Psoas muscle (tissue), 8 donors: Measurements from ENCODE around the gene PALB2. TPM values are rescaled to one million over a fixed set of nuclear protein-coding genes. Genes with fewer than 3 reads are reported as not detected.

Experiments used
- ATAC-seq, 4 donors: fragments of 200-7000 bp; cut with Tn5 transposase; one replicate each; pipeline ENCODE4 v1.9.1; 2020; ENCODE audit warnings: moderate library complexity in 3 of 4, mild to moderate bottlenecking in 2 of 4
- DNase-seq, 2 donors: peaks; one replicate each; pipeline ENCODE4 v3.0.0-alpha.2; 2020
- H3K27ac ChIP-seq: fragments of 200-600 bp; one replicate; pipeline ENCODE4 v1.8.0; 2022
- H3K27me3 ChIP-seq, 3 donors: fragments of 200-600 bp in 1 of 3; one replicate each; pipeline versions ENCODE4 v1.6.1 to v1.8.0; 2013 to 2022; ENCODE audit warnings: low read length in 2 of 3, mild to moderate bottlenecking in 2 of 3, moderate library complexity in 1 of 3; ENCODE audit not compliant: insufficient read depth in 3 of 3
- H3K36me3 ChIP-seq, 2 donors: fragments of 200-600 bp in 1 of 2; one replicate each; pipeline versions ENCODE4 v1.6.1 to v1.8.0; 2013 to 2022; ENCODE audit warnings: low read depth in 1 of 2, mild to moderate bottlenecking in 1 of 2, moderate library complexity in 1 of 2; ENCODE audit not compliant: insufficient read depth in 1 of 2
- H3K4me1 ChIP-seq: fragments of 200-600 bp; one replicate; pipeline ENCODE4 v1.8.0; 2022
- H3K4me3 ChIP-seq: fragments of 200-600 bp; one replicate; pipeline ENCODE4 v1.8.0; 2022; ENCODE audit warnings: mild to moderate bottlenecking
- H3K9me3 ChIP-seq: fragments of 200-600 bp; one replicate; pipeline ENCODE4 v1.8.0; 2022
- WGBS, 3 donors: extraction: QIAGEN DNeasy Blood & Tissue Kit; methylation state at CpG; one replicate each; pipeline versions ENCODE4 v1.1.6 to v1.1.7; 2013; 5-methylcytosine and 5-hydroxymethylcytosine counted together
- intact Hi-C, 2 donors: fragments of 100-400 bp; cut with DNase I; formaldehyde crosslinking; loops; one replicate each; pipeline versions ENCODE4 v1.11.0 to v1.14.2; 2022
- long read RNA-seq, 2 donors: library from polyadenylated mRNA; unstranded; transcript quantifications; one replicate each; pipeline ENCODE4 v2.0.0, GENCODE V29; 2021
- polyA plus RNA-seq, 3 donors: library from polyadenylated mRNA; stranded (reverse); fragments of 200-250 nt; gene quantifications; one replicate each; pipeline ENCODE4 v1.2.3, GENCODE V29; 2013
- total RNA-seq, 4 donors: library from RNA; stranded (reverse); fragmentation: NEBNext Ultra II Directional in 2 of 4; extraction: Animal tissue kit (Norgen Biotek cat#: 25700) in 2 of 4; gene quantifications; one replicate each; pipeline versions ENCODE4 v1.2.1 to v1.2.4, GENCODE V29; 2021 to 2023
- TF ChIP-seq, protein P1 (sequence below): fragments of 200-600 bp; IDR thresholded peaks from one replicate; pipeline ENCODE4 v1.8.0; 2022; ENCODE audit warnings: antibody characterized with exemption
- donor health status: healthy with polysubstance abuse.
- donor health status: DM: no; HTN: no; CAD: no; lungs with moderate emphysema.
- donor health status: Bipolar disorder and iron deficiency.
- donor health status: healthy.
- donor health status: DM: yes; HTN: yes; CAD: no.
- donor health status: DM: no; HTN: no; CAD: no.
- donor health status: DM: no; HTN: no; CAD: no.
- donor health status: DM: yes; HTN: yes; CAD: no.

Gene PALB2
- total RNA-seq (1 to 10 TPM; 4.3 to 6.6 (median 5.4) TPM), polyA plus RNA-seq (10 to 100 TPM in 1 of 3 donors, 1 to 10 TPM in 2; 5.2 to 10.6 (median 6.2) TPM)
- long read RNA-seq, donor 1, full-length matches to known transcripts = 1 of 2 reads
- long read RNA-seq, donor 1, partial matches to known transcripts = 0 of 2 reads
- long read RNA-seq, donor 1, other reads (novel, unspliced or antisense) = 1 of 2 reads
- long read RNA-seq, donor 2, full-length matches to known transcripts = 3 of 7 reads
- long read RNA-seq, donor 2, partial matches to known transcripts = 2 of 7 reads
- long read RNA-seq, donor 2, other reads (novel, unspliced or antisense) = 2 of 7 reads

DNA sequence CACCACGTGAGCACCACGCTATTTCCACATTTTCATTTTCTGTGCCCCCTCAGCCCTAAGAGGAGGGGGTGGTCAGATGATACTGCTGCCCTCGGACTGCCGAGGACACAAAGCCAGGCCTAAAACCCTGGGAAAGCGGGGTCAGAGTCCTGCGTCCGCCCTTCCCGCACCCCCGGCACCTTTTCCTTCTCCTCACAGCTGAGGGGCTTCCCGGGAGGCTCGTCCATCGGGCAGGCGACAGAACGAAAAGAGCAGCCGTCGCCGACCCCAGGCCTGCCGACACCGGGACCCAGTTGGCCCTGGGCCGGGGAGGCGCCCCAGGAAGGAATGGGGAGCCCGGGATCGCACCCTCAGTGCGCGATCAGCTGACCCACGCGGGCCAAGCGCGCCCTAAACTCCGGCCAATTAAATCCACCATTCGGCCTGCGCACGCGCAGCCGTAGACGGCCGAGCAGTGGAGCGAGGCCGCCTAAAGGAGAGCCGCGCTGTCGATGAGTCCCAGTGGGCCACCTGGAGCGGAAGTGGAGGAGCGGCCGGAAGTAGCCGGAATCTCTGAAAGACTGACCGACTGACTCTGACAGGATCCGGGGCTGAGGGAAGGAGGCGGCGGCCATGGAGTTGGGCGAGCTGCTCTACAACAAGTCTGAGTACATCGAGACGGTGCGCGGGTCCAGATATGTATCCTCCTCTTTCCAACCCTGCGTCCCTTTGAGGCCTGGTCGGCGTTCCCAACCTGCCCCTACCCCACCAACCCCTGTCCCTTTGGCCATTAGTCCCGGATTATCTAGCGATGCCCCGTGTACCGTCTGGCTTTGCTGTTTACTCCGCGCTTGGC lies at the start of gene PALB2, which contains the start of gene DCTN5:
PALB2 (minus strand) TSS at position 380 of the 835 bp plus-strand sequence; CDS start at position 227, 153 bp downstream.
DCTN5 (plus strand) TSS at position 536 of the 835 bp plus-strand sequence; CDS start at position 613, 77 bp downstream.
- Histone ChIP-seq H3K9me3 (no peaks in the 10 kb centered on the region), H3K36me3 (peaks cover 7 to 56% of the 10 kb centered on the region in 2 donors), H3K4me3 (peak within 1 kb of the TSS; percentile 94), H3K27ac (peak within 1 kb of the TSS; percentile 91), H3K4me1 (peaks cover 20% of the 10 kb centered on the region), H3K27me3 (no peaks in the 10 kb centered on the region)
- intact Hi-C loops = loop anchor here in 1 of 2 donors (2.0 kb wide), 1 partner anchor 44 kb away; the partner anchor contains the start of gene NDUFAB1
- 0% methylated on average over 61 to 64 of the region's 64 CpGs for WGBS, 3 donors
- DNase-seq (peak; percentile 94 to 97), ATAC-seq (peak; percentile 99 to 100 (median 100))
- TF ChIP-seq, protein P1, sequence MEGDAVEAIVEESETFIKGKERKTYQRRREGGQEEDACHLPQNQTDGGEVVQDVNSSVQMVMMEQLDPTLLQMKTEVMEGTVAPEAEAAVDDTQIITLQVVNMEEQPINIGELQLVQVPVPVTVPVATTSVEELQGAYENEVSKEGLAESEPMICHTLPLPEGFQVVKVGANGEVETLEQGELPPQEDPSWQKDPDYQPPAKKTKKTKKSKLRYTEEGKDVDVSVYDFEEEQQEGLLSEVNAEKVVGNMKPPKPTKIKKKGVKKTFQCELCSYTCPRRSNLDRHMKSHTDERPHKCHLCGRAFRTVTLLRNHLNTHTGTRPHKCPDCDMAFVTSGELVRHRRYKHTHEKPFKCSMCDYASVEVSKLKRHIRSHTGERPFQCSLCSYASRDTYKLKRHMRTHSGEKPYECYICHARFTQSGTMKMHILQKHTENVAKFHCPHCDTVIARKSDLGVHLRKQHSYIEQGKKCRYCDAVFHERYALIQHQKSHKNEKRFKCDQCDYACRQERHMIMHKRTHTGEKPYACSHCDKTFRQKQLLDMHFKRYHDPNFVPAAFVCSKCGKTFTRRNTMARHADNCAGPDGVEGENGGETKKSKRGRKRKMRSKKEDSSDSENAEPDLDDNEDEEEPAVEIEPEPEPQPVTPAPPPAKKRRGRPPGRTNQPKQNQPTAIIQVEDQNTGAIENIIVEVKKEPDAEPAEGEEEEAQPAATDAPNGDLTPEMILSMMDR = no peak

- DNase-seq = no peak
- H3K36me3 ChIP-seq = peaks cover 7 to 60% of the 10 kb centered on the region in 2 donors
- no peaks in the 10 kb centered on the region for H3K27me3 ChIP-seq
- H3K4me1 ChIP-seq = no peaks in the 10 kb centered on the region
- TF ChIP-seq, protein P1 = no peak
- no peak overlapping the region for H3K27ac ChIP-seq
- no peak overlapping the region for H3K4me3 ChIP-seq
- intact Hi-C loops = loop anchor here in 1 of 2 donors (10.0 kb wide), 1 partner anchor 815 kb away; no protein-coding TSS in a partner anchor
- 96 to 98% (median 97%) methylated on average over 36 of the region's 36 CpGs for WGBS, 3 donors
- H3K9me3 ChIP-seq = no peaks in the 10 kb centered on the region
- no peak for ATAC-seq
These were observed 48.5 kb upstream of the PALB2 start for GRCh38 chr16:23689442-23690187.

GRCh38 chr16:23687034-23687808 lies 46.1 kb upstream of the PALB2 start:
- Histone ChIP-seq H3K4me3 (no peak overlapping the region), H3K9me3 (no peaks in the 10 kb centered on the region), H3K27ac (no peak overlapping the region), H3K36me3 (peaks cover 7 to 77% of the 10 kb centered on the region in 2 donors), H3K27me3 (no peaks in the 10 kb centered on the region), H3K4me1 (no peaks in the 10 kb centered on the region)
- no peak for DNase-seq
- intact Hi-C loops = loop anchor here in 1 of 2 donors (10.0 kb wide), 1 partner anchor 818 kb away; no protein-coding TSS in a partner anchor
- WGBS, 3 donors = 84 to 93% (median 90%) methylated on average over 16 of the region's 16 CpGs
- TF ChIP-seq, protein P1 = no peak
- ATAC-seq = no peak

DNA sequence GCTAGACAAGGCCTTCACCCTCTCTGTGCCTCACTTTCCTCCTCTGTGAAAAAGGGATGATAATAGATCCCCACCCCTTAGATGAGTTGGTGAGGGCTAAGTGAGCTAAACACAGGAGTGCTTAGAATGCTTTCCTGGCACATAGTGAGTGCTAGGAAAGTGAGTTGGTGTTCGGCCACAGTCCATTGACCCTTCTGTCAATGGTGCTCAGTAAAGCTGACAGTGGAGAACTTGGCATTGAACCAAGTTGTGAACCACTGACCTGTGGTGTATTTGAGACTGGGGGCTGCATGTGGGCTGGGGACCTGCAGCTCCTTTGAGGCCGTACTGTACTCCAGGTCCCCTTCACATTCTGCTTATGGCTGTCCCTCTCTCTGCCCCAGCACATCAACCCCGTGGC lies 42.4 kb upstream of the PALB2 start:
- Histone ChIP-seq H3K9me3 (no peaks in the 10 kb centered on the region), H3K4me1 (no peaks in the 10 kb centered on the region), H3K27me3 (no peaks in the 10 kb centered on the region), H3K27ac (no peak overlapping the region), H3K36me3 (peaks cover 2 to 74% of the 10 kb centered on the region in 2 donors), H3K4me3 (no peak overlapping the region)
- intact Hi-C loops = loop anchor here in 1 of 2 donors (10.0 kb wide), 1 partner anchor 821 kb away; no protein-coding TSS in a partner anchor
- DNase-seq (no peak), ATAC-seq (no peak)
- TF ChIP-seq, protein P1 = no peak
- WGBS, 3 donors = 86 to 100% (median 91%) methylated on average over 3 of the region's 3 CpGs
